Activated CD8-positive, alpha-beta memory T cell treated with anti-CD3 and anti-CD28 coated beads, Interleukin-2, amount 50 U/mL, for 24 hours (primary cell): ENCODE measurements around the gene FAM25A.
A peak's percentile ranks its signal among the peaks of the same experiment; 100 is the strongest.
"Not testable (repeated sequence)": the region's sequence is repeated elsewhere in the genome, so short reads cannot be mapped to it uniquely, and the experiment has no call there.

Experiments
- DNase-seq: peaks from one replicate; pipeline ENCODE4 v3.0.0-alpha.2; 2020; ENCODE audit errors: extremely low read depth

The FAM25A gene

DNA sequence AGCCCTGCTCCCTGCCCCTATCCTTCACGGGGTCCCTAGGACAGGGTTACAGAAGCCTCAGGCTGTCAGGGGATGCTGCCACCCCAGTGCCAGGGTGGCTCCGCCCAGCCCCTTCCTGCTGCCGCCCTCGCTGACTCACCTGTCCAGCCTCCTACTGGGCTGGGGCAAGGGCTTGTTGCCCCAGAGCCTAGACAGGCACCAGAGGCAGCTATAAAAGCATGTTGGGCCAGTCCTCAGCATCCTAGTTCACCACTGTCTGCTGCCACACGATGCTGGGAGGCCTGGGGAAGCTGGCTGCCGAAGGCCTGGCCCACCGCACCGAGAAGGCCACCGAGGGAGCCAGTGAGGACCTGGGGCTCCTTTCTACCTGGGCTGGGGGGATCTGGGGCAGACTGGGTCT, at the start of gene FAM25A:
Gene FAM25A, plus strand, starts transcription at position 239 of the 400 bp plus-strand sequence. Its CDS starts 31 bp downstream, at position 270.
- not testable (repeated sequence) for DNase-seq

GRCh38 chr10:86970982-86971231, 49.2 kb upstream of the FAM25A start:
- no peak for DNase-seq

DNA sequence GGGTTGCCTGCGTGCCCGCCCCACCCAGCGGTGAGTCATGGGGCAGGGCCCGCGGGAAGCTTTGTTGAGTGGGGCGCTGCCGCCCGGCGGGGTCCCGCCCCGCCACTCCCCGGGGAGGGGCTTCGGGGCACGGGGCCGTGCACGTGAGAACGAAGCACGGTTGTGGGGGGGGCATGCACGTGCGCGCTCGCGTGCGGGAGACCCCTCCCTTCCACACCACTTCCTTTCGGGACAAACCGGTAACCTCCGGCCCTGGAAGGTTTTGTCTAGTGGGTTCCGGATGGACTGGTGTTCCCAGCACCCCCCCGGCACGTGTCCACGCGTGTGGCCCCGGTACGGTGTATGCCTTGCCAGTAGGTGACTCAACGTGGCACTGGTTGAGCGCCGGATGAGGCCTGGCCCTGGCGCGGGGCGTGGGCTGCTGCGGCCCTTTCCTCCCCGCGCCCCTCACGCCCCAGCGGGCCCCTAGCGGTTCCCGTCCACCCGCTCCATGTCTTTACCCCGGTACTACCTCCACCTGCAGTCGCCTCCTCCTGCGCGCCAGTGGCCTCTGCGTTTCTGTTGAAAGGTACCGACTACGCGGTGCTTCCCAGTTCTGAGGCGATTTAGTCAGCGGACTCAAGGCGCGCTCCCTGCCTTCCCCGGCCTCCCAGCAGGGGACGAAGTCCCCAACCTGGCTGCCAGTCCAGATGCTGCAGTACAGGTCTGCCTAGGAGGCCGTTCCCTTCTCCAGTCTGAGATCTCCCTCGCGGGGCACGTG, 48.7 kb upstream of the FAM25A start:
- peak; percentile 56 for DNase-seq

DNA sequence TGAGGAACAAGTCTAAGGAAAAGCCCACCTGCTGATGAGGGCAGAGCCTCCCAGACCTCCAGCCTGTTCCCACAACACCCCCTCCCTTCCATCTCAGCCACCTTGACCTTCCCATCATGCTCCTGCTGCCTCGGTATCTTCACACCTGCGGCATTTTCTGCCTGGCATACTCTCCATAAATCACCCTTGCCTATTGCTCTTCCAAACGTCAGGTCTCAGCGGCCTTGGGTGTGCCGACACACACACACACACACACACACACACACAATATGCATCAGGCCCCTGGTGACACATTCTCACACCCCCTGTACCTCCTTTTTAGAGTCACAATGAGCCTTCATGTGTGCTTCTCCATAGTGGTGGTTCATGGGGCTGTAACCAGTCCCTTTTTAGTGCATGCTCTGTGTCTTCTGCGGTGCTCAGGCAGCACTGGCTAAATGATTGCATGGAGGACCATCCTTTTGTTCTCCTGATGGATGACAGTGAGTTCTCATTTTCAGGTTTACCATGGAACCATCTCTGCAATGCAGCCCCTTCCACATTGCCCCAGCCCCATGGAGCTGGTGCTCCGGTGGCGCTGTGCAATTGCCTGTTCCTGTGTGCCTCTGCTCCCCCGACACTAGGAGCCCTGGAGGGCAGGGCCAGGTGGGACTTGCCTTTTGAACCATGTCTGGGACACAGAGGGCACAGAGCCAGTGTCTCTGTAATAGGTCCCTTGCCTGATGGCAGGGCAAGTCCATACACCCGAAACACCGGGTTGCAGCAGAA, 47.3 kb upstream of the FAM25A start:
- DNase-seq, result no peak

- DNase-seq, result no peak
These were observed 45.6 kb upstream of the FAM25A start for GRCh38 chr10:86974484-86974883.

DNA sequence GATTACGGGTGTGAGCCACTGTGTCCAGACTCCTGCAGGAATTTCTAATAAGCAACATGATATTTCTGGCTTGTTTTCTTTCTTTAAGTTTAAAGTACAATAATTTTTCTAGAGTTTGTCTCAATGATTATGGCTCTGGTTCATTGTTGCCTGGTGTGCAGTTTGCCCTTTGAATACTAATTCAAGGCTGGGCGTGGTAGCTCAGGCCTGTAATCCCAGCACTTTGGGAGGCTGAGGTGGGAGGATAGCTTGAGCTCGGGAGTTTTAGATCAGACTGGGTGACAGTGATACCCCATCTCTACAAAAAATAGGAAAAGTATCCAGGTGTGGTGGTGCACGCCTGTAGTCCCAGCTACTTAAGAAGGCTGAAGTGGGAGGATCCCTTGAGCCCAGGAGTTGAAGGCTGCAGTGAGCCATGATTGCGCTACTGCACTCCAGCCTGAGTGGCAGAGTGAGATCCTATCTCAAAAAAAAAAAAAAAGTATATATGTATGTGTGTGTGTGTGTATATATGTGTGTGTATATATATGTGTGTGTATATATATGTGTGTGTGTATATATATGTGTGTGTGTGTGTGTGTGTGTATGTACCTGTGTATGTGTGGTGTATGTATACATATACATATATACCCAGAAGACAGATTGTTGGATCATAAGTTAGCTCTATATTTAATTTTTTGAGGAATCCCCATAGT, 43.6 kb upstream of the FAM25A start:
- no peak for DNase-seq

DNA sequence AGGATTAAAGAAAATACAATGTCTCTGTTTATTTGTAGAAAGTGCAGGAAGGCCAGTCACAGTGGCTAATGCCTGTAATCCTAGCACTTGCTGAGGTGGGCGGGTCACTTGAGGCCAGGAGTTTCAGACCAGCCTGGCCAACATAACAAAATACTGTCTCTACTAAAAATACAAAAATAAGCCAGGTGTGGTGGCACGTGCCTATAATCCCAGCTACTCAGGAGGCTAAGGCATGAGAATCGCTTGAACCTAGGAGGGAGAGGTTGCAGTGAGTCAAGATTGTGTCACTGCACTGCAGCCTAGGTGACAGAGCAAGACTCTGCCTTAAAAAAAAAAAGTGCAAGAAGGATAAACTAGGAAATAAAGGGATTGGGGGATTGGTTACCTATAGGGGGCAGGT, 41.6 kb upstream of the FAM25A start:
- DNase-seq, result not testable (repeated sequence)

- DNase-seq, result no peak
These were observed 40.7 kb upstream of the FAM25A start for GRCh38 chr10:86979296-86979818.

GRCh38 chr10:86979977-86980448, 40.1 kb upstream of the FAM25A start:
- DNase-seq, result no peak

- not testable (repeated sequence) for DNase-seq
These were observed 39.1 kb upstream of the FAM25A start for GRCh38 chr10:86981020-86981419.

DNA sequence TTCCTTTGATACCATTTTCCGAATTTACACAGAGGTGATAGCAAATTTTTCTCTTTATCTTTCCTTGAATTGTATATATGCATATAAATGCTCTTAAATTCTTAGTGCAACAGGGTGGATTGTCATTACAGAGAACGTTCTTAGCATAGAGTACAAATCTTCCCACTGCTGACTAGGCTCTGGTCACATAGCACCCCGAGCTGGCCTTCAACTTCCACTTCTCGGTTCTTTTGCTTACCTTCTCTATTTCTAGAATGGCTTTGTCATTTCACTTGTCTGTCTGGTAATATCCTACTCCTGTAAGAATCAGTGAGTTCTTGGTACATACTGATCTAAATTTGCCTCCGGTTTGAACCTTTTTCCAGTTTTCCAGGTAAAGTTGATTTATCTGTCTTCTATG, 38.4 kb upstream of the FAM25A start:
- no peak for DNase-seq

DNA sequence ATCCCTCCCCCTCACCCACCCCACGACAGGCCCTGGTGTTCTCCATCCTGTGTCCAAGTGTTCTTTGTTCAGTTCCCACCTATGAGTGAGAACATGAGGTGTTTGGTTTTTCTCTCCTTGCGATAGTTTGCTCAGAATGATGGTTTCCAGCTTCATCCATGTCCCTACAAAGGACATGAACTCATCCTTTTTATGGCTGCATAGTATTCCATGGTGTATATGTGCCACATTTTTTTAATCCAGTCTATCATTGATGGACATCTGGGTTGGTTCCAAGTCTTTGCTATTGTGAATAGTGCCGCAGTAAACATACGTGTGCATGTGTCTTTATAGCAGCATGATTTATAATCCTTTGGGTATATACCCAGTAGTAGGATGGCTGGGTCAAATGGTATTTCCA, 35.6 kb upstream of the FAM25A start:
- not testable (repeated sequence) for DNase-seq

- no peak for DNase-seq
These were observed 31.6 kb upstream of the FAM25A start for GRCh38 chr10:86988520-86988919.

GRCh38 chr10:86991362-86991761, 28.7 kb upstream of the FAM25A start:
- DNase-seq, result not testable (repeated sequence)

GRCh38 chr10:86992456-86992855, 27.6 kb upstream of the FAM25A start:
- DNase-seq, result no peak

DNA sequence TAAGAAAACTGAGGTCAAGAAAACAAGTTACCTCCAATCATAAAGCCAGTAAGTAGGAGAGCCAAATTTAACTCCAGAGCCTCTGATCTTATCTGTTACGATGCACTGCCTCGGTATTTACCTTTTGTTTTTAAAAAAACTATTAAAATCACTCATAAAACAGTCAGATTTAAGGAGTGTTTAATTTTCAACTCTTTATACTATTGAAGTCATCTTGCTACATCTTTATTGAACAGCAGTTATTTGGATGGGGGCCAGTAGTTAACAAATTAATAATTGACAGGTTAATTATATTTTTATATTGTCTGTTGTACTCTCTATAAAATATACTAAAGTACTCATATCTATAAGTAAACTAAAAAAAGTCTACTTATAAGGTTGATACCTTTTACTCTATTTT, 27.2 kb upstream of the FAM25A start:
- no peak for DNase-seq

GRCh38 chr10:86999802-87000403, 20.2 kb upstream of the FAM25A start:
- DNase-seq, result not testable (repeated sequence)

- no peak for DNase-seq
These were observed 19.6 kb upstream of the FAM25A start for GRCh38 chr10:87000491-87000890.

DNA sequence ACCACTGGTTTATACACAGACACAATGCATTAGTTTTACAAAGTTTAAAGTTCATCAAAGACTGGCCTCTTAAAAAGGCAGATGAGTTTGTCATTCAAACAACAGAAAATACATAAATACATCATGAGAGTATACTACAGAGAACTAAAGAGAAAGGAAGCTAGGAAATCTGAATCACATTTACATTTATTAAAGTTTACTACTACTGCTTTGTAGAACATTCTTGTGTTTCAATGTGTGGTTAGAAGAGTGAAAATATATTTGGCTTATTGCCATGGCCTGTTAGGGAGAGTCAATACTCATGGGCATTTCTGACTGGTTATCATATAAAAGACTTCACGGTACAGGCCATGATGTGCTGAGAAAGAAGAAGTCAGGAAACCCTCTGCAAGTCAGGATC, 13.0 kb upstream of the FAM25A start:
- DNase-seq, result not testable (repeated sequence)

- not testable (repeated sequence) for DNase-seq
These were observed 12.4 kb upstream of the FAM25A start for GRCh38 chr10:87007674-87008073.

GRCh38 chr10:87008303-87008702, 11.8 kb upstream of the FAM25A start:
- not testable (repeated sequence) for DNase-seq

DNA sequence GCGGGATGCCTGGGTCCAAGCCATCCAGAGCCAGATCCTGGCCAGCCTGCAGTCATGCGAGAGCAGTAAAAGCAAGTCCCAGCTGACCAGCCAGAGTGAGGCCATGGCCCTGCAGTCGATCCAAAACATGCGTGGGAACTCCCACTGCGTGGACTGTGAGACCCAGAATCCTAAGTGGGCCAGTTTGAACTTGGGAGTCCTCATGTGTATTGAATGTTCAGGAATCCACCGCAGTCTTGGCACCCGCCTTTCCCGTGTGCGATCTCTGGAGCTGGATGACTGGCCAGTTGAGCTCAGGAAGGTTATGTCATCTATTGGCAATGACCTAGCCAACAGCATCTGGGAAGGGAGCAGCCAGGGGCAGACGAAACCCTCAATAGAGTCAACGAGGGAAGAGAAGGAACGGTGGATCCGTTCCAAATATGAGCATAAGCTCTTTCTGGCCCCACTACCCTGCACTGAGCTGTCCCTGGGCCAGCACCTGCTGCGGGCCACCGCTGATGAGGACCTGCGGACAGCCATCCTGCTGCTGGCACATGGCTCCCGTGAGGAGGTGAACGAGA, 10.9 kb upstream of the FAM25A start:
- not testable (repeated sequence) for DNase-seq
